Skeletal muscle tissue (tissue), 4 donors: Measurements from ENCODE around the gene MYO1D. TPM values are rescaled to one million over a fixed set of nuclear protein-coding genes. Genes with fewer than 3 reads are reported as not detected.

Experiments
- H3K27ac ChIP-seq: one replicate; pipeline ENCODE4 v1.7.0; 2013; ENCODE audit warnings: mild to moderate bottlenecking, low read depth, low read length, inconsistent platforms
- H3K27me3 ChIP-seq, 3 donors: one replicate each; pipeline ENCODE4 v1.7.0; 2013; ENCODE audit warnings: low read length in 3 of 3; ENCODE audit not compliant: control insufficient read depth in 3 of 3, insufficient read depth in 3 of 3
- H3K36me3 ChIP-seq, 3 donors: one replicate each; pipeline ENCODE4 v1.7.0; 2013; ENCODE audit warnings: low read length in 3 of 3; ENCODE audit not compliant: control insufficient read depth in 3 of 3, insufficient read depth in 3 of 3
- H3K4me1 ChIP-seq, 3 donors: one replicate each; pipeline ENCODE4 v1.7.0; 2013; ENCODE audit warnings: low read length in 3 of 3, mild to moderate bottlenecking in 3 of 3; ENCODE audit not compliant: control insufficient read depth in 3 of 3, insufficient read depth in 3 of 3
- H3K4me3 ChIP-seq, 3 donors: one replicate each; pipeline ENCODE4 v1.7.0; 2013; ENCODE audit warnings: low read length in 3 of 3
- H3K9ac ChIP-seq, 3 donors: one replicate each; pipeline ENCODE4 v1.7.0; 2013; ENCODE audit warnings: low read length in 3 of 3, mild to moderate bottlenecking in 3 of 3, moderate library complexity in 2 of 3, low read depth in 1 of 3
- H3K9me3 ChIP-seq, 3 donors: one replicate each; pipeline ENCODE4 v1.7.0; 2013; ENCODE audit warnings: low read length in 3 of 3; ENCODE audit not compliant: control insufficient read depth in 3 of 3
- total RNA-seq: library from RNA; depleted of rRNA; stranded (reverse); fragments of >200 nt; gene quantifications from one replicate; pipeline ENCODE4 v1.2.3, GENCODE V29; 2014
- donor health status: Osteomylitis.

MYO1D gene
- total RNA-seq, 1 donor from 2014 or later, result 15.1 TPM

GRCh38 chr17:32914181-32914580 lies 37.3 kb upstream of the MYO1D start:
- Histone ChIP-seq H3K9ac (no peak overlapping the region), H3K27ac (no peak overlapping the region), H3K27me3 (no peaks in the 10 kb centered on the region), H3K4me1 (no peaks in the 10 kb centered on the region), H3K4me3 (no peak overlapping the region), H3K9me3 (no peaks in the 10 kb centered on the region), H3K36me3 (no peaks in the 10 kb centered on the region)

GRCh38 chr17:32913593-32913992 lies 36.7 kb upstream of the MYO1D start:
- H3K27me3 ChIP-seq, result no peaks in the 10 kb centered on the region
- H3K27ac ChIP-seq, result no peak overlapping the region

GRCh38 chr17:32912218-32912897 lies 35.4 kb upstream of the MYO1D start:
- H3K9ac ChIP-seq, result no peak overlapping the region
- H3K4me1 ChIP-seq, result no peaks in the 10 kb centered on the region
- H3K9me3 ChIP-seq, result no peaks in the 10 kb centered on the region
- H3K27me3 ChIP-seq, result no peaks in the 10 kb centered on the region
- H3K4me3 ChIP-seq, result no peak overlapping the region
- no peak overlapping the region for H3K27ac ChIP-seq
- no peaks in the 10 kb centered on the region for H3K36me3 ChIP-seq

More at GRCh38 chr17:32913593-32913992, 36.7 kb upstream of the MYO1D start:
- Histone ChIP-seq H3K36me3 (no peaks in the 10 kb centered on the region), H3K9me3 (no peaks in the 10 kb centered on the region), H3K4me3 (no peak overlapping the region), H3K9ac (no peak overlapping the region), H3K4me1 (no peaks in the 10 kb centered on the region)

GRCh38 chr17:32910769-32911168 lies 33.8 kb upstream of the MYO1D start:
- Histone ChIP-seq H3K9ac (no peak overlapping the region), H3K4me3 (no peak overlapping the region), H3K36me3 (no peaks in the 10 kb centered on the region), H3K27ac (no peak overlapping the region), H3K9me3 (no peaks in the 10 kb centered on the region), H3K4me1 (no peaks in the 10 kb centered on the region), H3K27me3 (no peaks in the 10 kb centered on the region)

GRCh38 chr17:32909787-32910369 lies 33.0 kb upstream of the MYO1D start:
- Histone ChIP-seq H3K9ac (no peak overlapping the region), H3K27ac (no peak overlapping the region), H3K27me3 (peaks cover 0 to 2% (median 0%) of the 10 kb centered on the region in 3 donors)

GRCh38 chr17:32907583-32907982 lies 30.7 kb upstream of the MYO1D start:
- H3K27ac ChIP-seq, result no peak overlapping the region
- H3K9ac ChIP-seq, result no peak overlapping the region
- peaks cover 0 to 2% (median 0%) of the 10 kb centered on the region in 3 donors for H3K27me3 ChIP-seq
- H3K36me3 ChIP-seq, result no peaks in the 10 kb centered on the region
- no peaks in the 10 kb centered on the region for H3K4me1 ChIP-seq
- H3K4me3 ChIP-seq, result no peak overlapping the region
- no peaks in the 10 kb centered on the region for H3K9me3 ChIP-seq

More at GRCh38 chr17:32909787-32910369, 33.0 kb upstream of the MYO1D start:
- Histone ChIP-seq H3K36me3 (no peaks in the 10 kb centered on the region), H3K4me1 (no peaks in the 10 kb centered on the region), H3K9me3 (no peaks in the 10 kb centered on the region), H3K4me3 (no peak overlapping the region)

GRCh38 chr17:32904891-32905290 lies 28.0 kb upstream of the MYO1D start:
- H3K27ac ChIP-seq, result no peak overlapping the region
- H3K4me1 ChIP-seq, result no peaks in the 10 kb centered on the region
- no peaks in the 10 kb centered on the region for H3K36me3 ChIP-seq
- H3K27me3 ChIP-seq, result peaks cover 0 to 2% (median 0%) of the 10 kb centered on the region in 3 donors
- no peak overlapping the region for H3K9ac ChIP-seq
- H3K9me3 ChIP-seq, result no peaks in the 10 kb centered on the region
- no peak overlapping the region for H3K4me3 ChIP-seq

- Histone ChIP-seq H3K4me3 (no peak overlapping the region), H3K4me1 (no peaks in the 10 kb centered on the region), H3K36me3 (no peaks in the 10 kb centered on the region), H3K9me3 (no peaks in the 10 kb centered on the region), H3K9ac (no peak overlapping the region), H3K27me3 (peaks cover 0 to 2% (median 0%) of the 10 kb centered on the region in 3 donors), H3K27ac (no peak overlapping the region)
Observed at GRCh38 chr17:32903774-32904673, 27.1 kb upstream of the MYO1D start.

GRCh38 chr17:32901743-32902142 lies 24.8 kb upstream of the MYO1D start:
- no peaks in the 10 kb centered on the region for H3K36me3 ChIP-seq
- H3K9ac ChIP-seq, result no peak overlapping the region
- H3K4me1 ChIP-seq, result no peaks in the 10 kb centered on the region
- H3K4me3 ChIP-seq, result no peak overlapping the region
- H3K9me3 ChIP-seq, result no peaks in the 10 kb centered on the region
- H3K27ac ChIP-seq, result no peak overlapping the region
- peaks cover 0 to 2% (median 2%) of the 10 kb centered on the region in 3 donors for H3K27me3 ChIP-seq
